H9 (cell line): Measurements from ENCODE around the gene ALG12. TPM values are rescaled to one million over a fixed set of nuclear protein-coding genes. Genes with fewer than 3 reads are reported as not detected.

ENCODE experiments used
- DNase-seq: peaks from one replicate; pipeline ENCODE4 v3.0.0-alpha.2; 2017
- H2AFZ ChIP-seq: one replicate; pipeline ENCODE4 v1.6.1; 2013; ENCODE audit warnings: mild to moderate bottlenecking, low read length, control low read depth, moderate library complexity
- H2AK5ac ChIP-seq: 2 replicates; pipeline ENCODE4 v1.6.1; 2013; ENCODE audit warnings: low read length, control low read depth, mixed read lengths; ENCODE audit not compliant: insufficient read length
- H2BK120ac ChIP-seq: one replicate; pipeline ENCODE4 v1.6.1; 2013; ENCODE audit warnings: low read depth, mild to moderate bottlenecking, low read length, control low read depth, inconsistent platforms; ENCODE audit not compliant: poor library complexity, severe bottlenecking
- H2BK12ac ChIP-seq: 2 replicates; pipeline ENCODE4 v1.6.1; 2013; ENCODE audit warnings: low read length, control low read depth, mixed read lengths, low read depth; ENCODE audit not compliant: insufficient read length
- H2BK15ac ChIP-seq: 2 replicates; pipeline ENCODE4 v1.6.1; 2013; ENCODE audit warnings: low read depth, low read length, control low read depth
- H2BK20ac ChIP-seq: one replicate; pipeline ENCODE4 v1.6.1; 2013; ENCODE audit warnings: low read depth, mild to moderate bottlenecking, low read length, control low read depth, inconsistent platforms; ENCODE audit not compliant: poor library complexity, severe bottlenecking
- H2BK5ac ChIP-seq: 2 replicates; pipeline ENCODE4 v1.6.1; 2013; ENCODE audit warnings: low read length, control low read depth, mixed read lengths; ENCODE audit not compliant: insufficient read length
- H3K14ac ChIP-seq: 2 replicates; pipeline ENCODE4 v1.6.1; 2013; ENCODE audit warnings: low read length, control low read depth; ENCODE audit not compliant: insufficient read depth
- H3K18ac ChIP-seq: 2 replicates; pipeline ENCODE4 v1.6.1; 2013; ENCODE audit warnings: low read depth, mild to moderate bottlenecking, mixed read lengths, low read length, control low read depth; ENCODE audit not compliant: insufficient read length
- H3K23ac ChIP-seq: 2 replicates; pipeline ENCODE4 v1.6.1; 2013; ENCODE audit warnings: low read length, control low read depth, mixed read lengths, low read depth; ENCODE audit not compliant: insufficient read length
- H3K23me2 ChIP-seq: 2 replicates; pipeline ENCODE4 v1.6.1; 2013; ENCODE audit warnings: low read depth, mild to moderate bottlenecking, mixed read lengths, low read length, control low read depth; ENCODE audit not compliant: insufficient read length, poor library complexity, severe bottlenecking
- H3K27ac ChIP-seq: 2 replicates; pipeline ENCODE4 v1.5.1; 2013; ENCODE audit warnings: low read length, control low read depth, mixed read lengths, low read depth; ENCODE audit not compliant: insufficient read length
- H3K27me3 ChIP-seq: 2 replicates; pipeline ENCODE4 v1.6.1; 2013; ENCODE audit warnings: low read length, control low read depth, inconsistent platforms; ENCODE audit not compliant: insufficient read depth
- H3K4ac ChIP-seq: 2 replicates; pipeline ENCODE4 v1.6.1; 2013; ENCODE audit warnings: low read depth, mild to moderate bottlenecking, control low read depth, inconsistent platforms, low read length, moderate library complexity
- H3K4me1 ChIP-seq: 2 replicates; pipeline ENCODE4 v1.6.1; 2013; ENCODE audit warnings: low read length, control low read depth, inconsistent platforms; ENCODE audit not compliant: insufficient read depth
- H3K4me2 ChIP-seq: 2 replicates; pipeline ENCODE4 v1.6.1; 2013; ENCODE audit warnings: low read length, control low read depth, mixed read lengths; ENCODE audit not compliant: insufficient read length, insufficient read depth
- H3K56ac ChIP-seq: 2 replicates; pipeline ENCODE4 v1.6.1; 2013; ENCODE audit warnings: low read depth, mild to moderate bottlenecking, mixed read lengths, low read length, control low read depth; ENCODE audit not compliant: insufficient read length
- H3K79me1 ChIP-seq: 2 replicates; pipeline ENCODE4 v1.6.1; 2013; ENCODE audit warnings: low read depth, mild to moderate bottlenecking, moderate library complexity, low read length, control low read depth, inconsistent platforms; ENCODE audit not compliant: insufficient read depth, poor library complexity, severe bottlenecking
- H3K79me2 ChIP-seq: 2 replicates; pipeline ENCODE4 v1.6.1; 2013; ENCODE audit warnings: low read length, control low read depth, inconsistent platforms; ENCODE audit not compliant: insufficient read depth
- H3K9ac ChIP-seq: 2 replicates; pipeline ENCODE4 v1.6.1; 2013; ENCODE audit warnings: low read length, control low read depth, mixed read lengths; ENCODE audit not compliant: insufficient read length; ENCODE audit errors: extremely low read depth
- H3K9me3 ChIP-seq: one replicate; pipeline ENCODE4 v1.6.1; 2013; ENCODE audit warnings: low read depth, low read length, inconsistent platforms; ENCODE audit not compliant: control insufficient read depth
- H3T11ph ChIP-seq: one replicate; pipeline ENCODE4 v1.6.1; 2013; ENCODE audit warnings: mild to moderate bottlenecking, low read length, control low read depth, inconsistent platforms
- H4K20me1 ChIP-seq: one replicate; pipeline ENCODE4 v1.6.1; 2013; ENCODE audit not compliant: control insufficient read depth, insufficient read length, insufficient read depth
- H4K5ac ChIP-seq: 2 replicates; pipeline ENCODE4 v1.6.1; 2013; ENCODE audit warnings: low read depth, mild to moderate bottlenecking, mixed read lengths, low read length, control low read depth; ENCODE audit not compliant: insufficient read length
- H4K8ac ChIP-seq: replicated peaks from 2 replicates; pipeline ENCODE4 v1.6.1; 2013; ENCODE audit warnings: low read length, control low read depth, mixed read lengths, low read depth; ENCODE audit not compliant: insufficient read length
- H4K91ac ChIP-seq: 2 replicates; pipeline ENCODE4 v1.6.1; 2013; ENCODE audit warnings: low read depth, mild to moderate bottlenecking, moderate library complexity, mixed read lengths, low read length, control low read depth; ENCODE audit not compliant: insufficient read length
- H3K27ac Mint-ChIP-seq, 3 experiments: 2 replicates in 2 of 3; 3 replicates in 1 of 3; pipeline ENCODE4 v1.8.0; 2020 to 2021; ENCODE audit warnings: mixed read lengths in 3 of 3, mild to moderate bottlenecking in 1 of 3, moderate library complexity in 1 of 3
- H3K27me3 Mint-ChIP-seq: 2 replicates; pipeline ENCODE4 v1.8.0; 2021; ENCODE audit warnings: low read depth, mild to moderate bottlenecking, moderate library complexity, mixed read lengths
- H3K36me3 Mint-ChIP-seq, 3 experiments: 2 replicates in 2 of 3; 3 replicates in 1 of 3; pipeline ENCODE4 v1.8.0; 2020 to 2021; ENCODE audit warnings: low read depth in 3 of 3, mixed read lengths in 3 of 3; ENCODE audit not compliant: insufficient read depth in 1 of 3
- H3K4me1 Mint-ChIP-seq, 2 experiments: 2 replicates each; pipeline ENCODE4 v1.8.0; 2020; ENCODE audit warnings: mixed read lengths in 2 of 2
- H3K4me3 Mint-ChIP-seq, 2 experiments: 2 replicates in 1 of 2; 3 replicates in 1 of 2; pipeline ENCODE4 v1.8.0; 2020 to 2021; ENCODE audit warnings: mild to moderate bottlenecking in 2 of 2, mixed read lengths in 2 of 2, moderate library complexity in 1 of 2
- H3K9me3 Mint-ChIP-seq, 2 experiments: 2 replicates in 1 of 2; 3 replicates in 1 of 2; pipeline ENCODE4 v1.8.0; 2020; ENCODE audit warnings: mild to moderate bottlenecking in 2 of 2, mixed read lengths in 2 of 2, moderate library complexity in 1 of 2
- CTCF ChIP-seq: fragments of 200-600 bp; sonication (generic); conservative IDR thresholded peaks from 3 replicates; pipeline ENCODE4 v1.8.0; 2021; ENCODE audit warnings: antibody characterized with exemption, mild to moderate bottlenecking
- WGBS: extraction: QIAGEN DNeasy Blood & Tissue Kit; methylation state at CpG from one replicate; pipeline ENCODE4 v1.1.7; 2013; ENCODE audit warnings: missing lambda C conversion rate, low lambda C conversion rate, mixed read lengths; ENCODE audit not compliant: insufficient read length; ENCODE audit errors: extremely low coverage; 5-methylcytosine and 5-hydroxymethylcytosine counted together
- total RNA-seq: library from RNA; stranded (reverse); gene quantifications from 2 replicates; pipeline ENCODE4 v1.2.1, GENCODE V29; 2021

Gene ALG12
- total RNA-seq, 1 experiment from 2014 or later, result 19.2 TPM

GRCh38 chr22:49909476-49910205 is 8.6 kb downstream of the ALG12 start:
- Histone ChIP-seq H3K4me1 (no peaks in the 10 kb centered on the region), H3K23me2 (no peaks in the 10 kb centered on the region), H3K27ac (no peak overlapping the region), H2BK12ac (no peak overlapping the region), H4K8ac (no peak overlapping the region), H3K9me3 (no peaks in the 10 kb centered on the region), H2BK15ac (no peak overlapping the region), H3K14ac (no peak overlapping the region), H3K27me3 (no peaks in the 10 kb centered on the region), H4K91ac (no peak overlapping the region), H3K23ac (no peak overlapping the region), H4K5ac (no peak overlapping the region), H2AK5ac (no peak overlapping the region), H2BK20ac (no peak overlapping the region), H3K79me2 (no peaks in the 10 kb centered on the region), H4K20me1 (no peaks in the 10 kb centered on the region), H2BK120ac (no peak overlapping the region), H2BK5ac (no peak overlapping the region), H3K79me1 (no peaks in the 10 kb centered on the region), H3K9ac (no peak overlapping the region), H2AFZ (no peak overlapping the region), H3K56ac (no peak overlapping the region), H3T11ph (no peak overlapping the region), H3K18ac (no peak overlapping the region), H3K4me2 (no peak overlapping the region), H3K4ac (no peak overlapping the region)
- H3K27me3 Mint-ChIP-seq, result no peaks in the 10 kb centered on the region
- WGBS, result no CpG with 5 or more reads among the region's 23 CpGs
- no peak overlapping the region; a peak in 1 of 7 replicates for H3K27ac Mint-ChIP-seq
- no peak for DNase-seq
- H3K4me1 Mint-ChIP-seq, result peaks cover 0 to 6% of the 10 kb centered on the region in 2 experiments; a peak in 1 of 4 replicates
- H3K4me3 Mint-ChIP-seq, result no peak overlapping the region
- TF ChIP-seq CTCF, result no peak
- H3K9me3 Mint-ChIP-seq, result no peaks in the 10 kb centered on the region; a peak in 1 of 5 replicates
- peaks cover 10 to 50% (median 42%) of the 10 kb centered on the region in 3 experiments; a peak in 6 of 7 replicates for H3K36me3 Mint-ChIP-seq
